Heart right ventricle (tissue), 16 donors: ENCODE measurements around the gene MUC3A. TPM values are rescaled to one million over a fixed set of nuclear protein-coding genes. Genes with fewer than 3 reads are reported as not detected.
"Not testable (repeated sequence)": the region's sequence is repeated elsewhere in the genome, so short reads cannot be mapped to it uniquely, and the experiment has no call there.

Experiments used
- ATAC-seq, 8 donors: fragments of 200-7000 bp; cut with Tn5 transposase; one replicate each; pipeline ENCODE4 v1.9.1; 2020; ENCODE audit warnings: mild to moderate bottlenecking in 8 of 8, moderate library complexity in 8 of 8, moderate number of reproducible peaks in 1 of 8
- DNase-seq, 2 donors: peaks; one replicate each; pipeline ENCODE4 v3.0.0-alpha.2; 2020
- H3K27ac ChIP-seq, 10 donors: fragments of 200-600 bp; sonication (generic) in 2 of 10; one replicate each; pipeline versions ENCODE4 v1.5.0 to v1.8.0; 2020 to 2022; ENCODE audit warnings: mild to moderate bottlenecking in 3 of 10
- H3K27me3 ChIP-seq, 7 donors: fragments of 200-600 bp; one replicate each; pipeline ENCODE4 v1.8.0; 2021 to 2022; ENCODE audit warnings: mild to moderate bottlenecking in 2 of 7
- H3K36me3 ChIP-seq, 9 donors: fragments of 200-600 bp; sonication (generic) in 1 of 9; one replicate each; pipeline versions ENCODE4 v1.5.0 to v1.8.0; 2020 to 2022; ENCODE audit warnings: mild to moderate bottlenecking in 2 of 9
- H3K4me1 ChIP-seq, 9 donors: fragments of 200-600 bp; sonication (generic) in 1 of 9; one replicate each; pipeline versions ENCODE4 v1.5.0 to v1.8.0; 2020 to 2022; ENCODE audit warnings: mild to moderate bottlenecking in 4 of 9
- H3K4me3 ChIP-seq, 10 donors: fragments of 200-600 bp; sonication (generic) in 2 of 10; one replicate each; pipeline versions ENCODE4 v1.5.0 to v1.8.0; 2020 to 2022; ENCODE audit warnings: mild to moderate bottlenecking in 7 of 10, moderate library complexity in 2 of 10
- H3K9me3 ChIP-seq, 11 donors: fragments of 200-600 bp in 10 of 11; sonication (generic) in 2 of 11; one replicate each; pipeline versions ENCODE4 v1.5.0 to v1.8.0; 2013 to 2022; ENCODE audit warnings: mild to moderate bottlenecking in 2 of 11, control low read depth in 1 of 11, moderate library complexity in 1 of 11
- WGBS, 2 donors: extraction: QIAGEN DNeasy Blood & Tissue Kit; methylation state at CpG; one replicate each; pipeline ENCODE4 v1.1.7; 2013; ENCODE audit warnings: inconsistent platforms in 1 of 2; 5-methylcytosine and 5-hydroxymethylcytosine counted together
- intact Hi-C, 10 donors: fragments of 100-400 bp; cut with DNase I; formaldehyde crosslinking; loops; one replicate each; pipeline versions ENCODE4 v1.11.1 to v1.14.2; 2022
- polyA plus RNA-seq, 2 donors: library from polyadenylated mRNA; stranded (reverse); fragments of 200-250 nt; gene quantifications; one replicate each; pipeline ENCODE4 v1.2.3, GENCODE V29; 2013
- total RNA-seq, 10 donors: library from RNA; stranded (reverse); fragmentation: NEBNext Ultra II Directional in 3 of 10; extraction: Animal tissue kit (Norgen Biotek cat#: 25700) in 3 of 10; gene quantifications; one replicate each; pipeline versions ENCODE4 v1.2.1 to v1.2.4, GENCODE V29; 2021 to 2023
- TF ChIP-seq, protein P1 (sequence below), 9 donors: fragments of 200-600 bp; sonication (generic) in 2 of 9; IDR thresholded peaks; one replicate each; pipeline versions ENCODE4 v1.5.0 to v1.8.0; 2021 to 2022; ENCODE audit warnings: antibody characterized with exemption in 9 of 9, mild to moderate bottlenecking in 5 of 9, moderate library complexity in 1 of 9
- donor health status: Arrhythmogenic right ventricular cardiomyopathy.
- donor health status: ischemic (EF 13 %, LVEDD 7.1; RV severe dilation, severe dysfunction).
- donor health status: healthy with polysubstance abuse.
- donor health status: DM: no; HTN: yes; CAD: no.
- donor health status: DM: no; HTN: no; CAD: no.
- donor health status: ischemic (EF 25% LVEDD 6.9; RV normal size, moderate dysfunction).
- donor health status: ischemic (EF 25% LVEDD 5.7; RV mildly dilated, moderate dysfunction).
- donor health status: healthy.
- donor health status: DM: yes; HTN: yes; CAD: no.
- donor health status: Ischemic cardiomyopathy.
- donor health status: ischemic (EF 35%, LVEDD 5.7; RV mildly dilated, moderate dysfunction).
- donor health status: nonischemic (EF 11% LVEDD 7.7; RV severe dilation, severe dysfunction).
- donor health status: DM: yes; HTN: yes; CAD: no.
- donor health status: PGD.
- donor health status: ischemic (EF 29% LVEDD 5.4; RV normal size, mild dysfunction).
- donor health status: nonischemic (EF 23%, LVEDD 6.1; RV moderate dilation, normal function).

MUC3A gene
- total and polyA plus RNA-seq, 12 donors, result 0.23 to 3.5 (median 0.75) TPM

DNA sequence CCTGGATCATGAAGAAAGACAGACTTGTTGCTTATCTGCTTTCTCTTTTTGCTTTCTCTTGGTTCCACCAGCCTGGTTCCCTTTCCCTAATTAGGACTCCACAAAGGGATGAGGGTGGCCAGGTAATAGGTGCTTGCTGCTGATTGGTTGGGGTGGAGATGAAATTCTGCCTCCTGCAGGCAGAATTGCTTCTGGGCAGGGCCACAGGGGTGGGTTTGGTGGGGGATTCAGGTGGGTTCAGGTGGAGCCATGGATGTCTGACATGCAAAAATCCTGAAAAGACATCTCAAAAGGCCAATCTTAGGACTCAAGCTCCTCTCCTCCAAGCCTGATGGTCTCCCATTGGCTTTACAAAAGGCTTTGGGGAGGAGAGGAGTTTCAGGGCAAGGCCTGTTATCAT lies 28.3 kb upstream of the MUC3A start:
- Histone ChIP-seq H3K4me3 (no peak overlapping the region), H3K9me3 (no peaks in the 10 kb centered on the region), H3K27ac (no peak overlapping the region), H3K4me1 (peaks cover 0 to 4% (median 0%) of the 10 kb centered on the region in 9 donors), H3K27me3 (peaks cover 0 to 18% (median 9%) of the 10 kb centered on the region in 7 donors), H3K36me3 (no peaks in the 10 kb centered on the region)
- intact Hi-C loops, result no loop called here
- ATAC-seq (no peak), DNase-seq (no peak)
- TF ChIP-seq, protein P1, sequence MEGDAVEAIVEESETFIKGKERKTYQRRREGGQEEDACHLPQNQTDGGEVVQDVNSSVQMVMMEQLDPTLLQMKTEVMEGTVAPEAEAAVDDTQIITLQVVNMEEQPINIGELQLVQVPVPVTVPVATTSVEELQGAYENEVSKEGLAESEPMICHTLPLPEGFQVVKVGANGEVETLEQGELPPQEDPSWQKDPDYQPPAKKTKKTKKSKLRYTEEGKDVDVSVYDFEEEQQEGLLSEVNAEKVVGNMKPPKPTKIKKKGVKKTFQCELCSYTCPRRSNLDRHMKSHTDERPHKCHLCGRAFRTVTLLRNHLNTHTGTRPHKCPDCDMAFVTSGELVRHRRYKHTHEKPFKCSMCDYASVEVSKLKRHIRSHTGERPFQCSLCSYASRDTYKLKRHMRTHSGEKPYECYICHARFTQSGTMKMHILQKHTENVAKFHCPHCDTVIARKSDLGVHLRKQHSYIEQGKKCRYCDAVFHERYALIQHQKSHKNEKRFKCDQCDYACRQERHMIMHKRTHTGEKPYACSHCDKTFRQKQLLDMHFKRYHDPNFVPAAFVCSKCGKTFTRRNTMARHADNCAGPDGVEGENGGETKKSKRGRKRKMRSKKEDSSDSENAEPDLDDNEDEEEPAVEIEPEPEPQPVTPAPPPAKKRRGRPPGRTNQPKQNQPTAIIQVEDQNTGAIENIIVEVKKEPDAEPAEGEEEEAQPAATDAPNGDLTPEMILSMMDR (IDR thresholded peaks at IDR 0.05), result no peak

DNA sequence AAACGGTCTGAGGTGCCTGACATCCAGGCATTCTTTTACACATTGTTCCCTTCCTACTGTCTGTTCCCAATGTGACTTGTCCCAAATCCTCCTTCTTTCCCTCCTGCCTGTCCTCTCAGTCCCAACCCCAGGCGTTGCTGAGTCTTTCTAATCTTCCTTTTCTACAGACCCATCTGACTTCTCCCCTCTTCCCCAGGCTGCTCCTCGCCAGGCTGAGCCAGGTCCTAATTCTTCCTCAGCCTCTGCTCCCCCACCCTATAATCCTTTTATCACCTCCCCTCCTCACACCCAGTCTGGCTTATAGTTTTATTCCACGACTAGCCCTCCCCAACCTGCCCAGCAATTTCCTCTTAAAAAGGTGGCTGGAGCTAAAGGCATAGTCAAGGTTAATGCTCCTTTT lies 25.7 kb upstream of the MUC3A start:
- H3K27me3 ChIP-seq, H3K9me3 ChIP-seq, H3K4me1 ChIP-seq, intact Hi-C loops, H3K36me3 ChIP-seq, H3K4me3 ChIP-seq, ATAC-seq, H3K27ac ChIP-seq, DNase-seq: not testable (repeated sequence)
- 38 to 43% methylated on average over 4 of the region's 4 CpGs for WGBS, 2 donors

DNA sequence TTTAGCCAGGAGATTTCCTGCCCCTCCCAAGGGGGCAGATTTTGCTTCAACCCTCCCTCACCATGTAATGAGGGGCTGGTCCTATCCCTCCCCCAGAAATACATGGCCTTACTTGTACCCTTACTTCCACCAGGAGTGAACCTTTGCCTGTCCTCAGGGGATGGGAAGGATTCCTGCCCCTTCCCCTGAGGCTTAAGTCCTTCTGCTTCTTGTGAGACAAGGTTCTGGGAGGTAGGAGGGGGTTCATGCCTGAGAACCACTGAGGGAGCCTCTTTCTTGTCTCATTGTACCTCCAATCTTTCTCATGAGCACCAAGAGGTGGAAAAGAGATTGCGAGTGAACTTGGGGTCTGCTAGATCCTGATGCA lies 19.5 kb upstream of the MUC3A start:
- no peaks in the 10 kb centered on the region for H3K36me3 ChIP-seq
- H3K27me3 ChIP-seq, result peaks cover 0 to 13% (median 3%) of the 10 kb centered on the region in 7 donors
- H3K27ac ChIP-seq, result no peak overlapping the region
- 80 to 91% methylated on average over 1 of the region's 1 CpG for whole genome bisulfite sequencing, 2 donors
- intact Hi-C loops, result no loop called here
- TF ChIP-seq, protein P1 (IDR thresholded peaks at IDR 0.05), result no peak
- H3K4me1 ChIP-seq, result no peaks in the 10 kb centered on the region
- H3K9me3 ChIP-seq, result peaks cover 0 to 15% (median 3%) of the 10 kb centered on the region in 11 donors
- no peak for ATAC-seq
- H3K4me3 ChIP-seq, result no peak overlapping the region
- no peak for DNase-seq

DNA sequence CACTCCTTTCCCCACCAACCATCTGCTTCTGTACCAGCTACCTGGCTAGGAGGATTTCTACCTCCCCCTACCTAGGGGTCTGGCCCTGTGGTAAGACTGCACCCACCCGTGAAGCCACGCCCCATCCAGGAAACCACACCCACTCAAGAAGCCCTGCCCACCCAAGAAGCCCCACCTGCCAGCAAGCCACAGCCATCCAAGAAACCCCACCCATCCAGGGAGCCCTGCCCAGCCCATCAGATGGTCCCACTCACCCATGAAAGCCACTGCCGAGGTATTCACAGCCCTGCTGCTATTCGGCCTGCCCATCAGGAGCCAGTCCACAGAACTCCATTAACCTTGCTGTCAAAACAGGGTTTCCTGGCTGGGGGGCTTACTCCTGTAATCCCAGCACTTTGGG lies 15.6 kb upstream of the MUC3A start:
- ATAC-seq, result no peak
- no peaks in the 10 kb centered on the region for H3K36me3 ChIP-seq
- peaks cover 0 to 15% (median 3%) of the 10 kb centered on the region in 11 donors for H3K9me3 ChIP-seq
- 52 to 60% methylated on average over 4 of the region's 4 CpGs for WGBS, 2 donors
- no peaks in the 10 kb centered on the region for H3K4me1 ChIP-seq
- H3K27me3 ChIP-seq, result peaks cover 0 to 11% (median 3%) of the 10 kb centered on the region in 7 donors
- no peak overlapping the region for H3K4me3 ChIP-seq
- H3K27ac ChIP-seq, result no peak overlapping the region
- intact Hi-C loops, result no loop called here
- TF ChIP-seq, protein P1 (IDR thresholded peaks at IDR 0.05), result no peak
- DNase-seq, result no peak

DNA sequence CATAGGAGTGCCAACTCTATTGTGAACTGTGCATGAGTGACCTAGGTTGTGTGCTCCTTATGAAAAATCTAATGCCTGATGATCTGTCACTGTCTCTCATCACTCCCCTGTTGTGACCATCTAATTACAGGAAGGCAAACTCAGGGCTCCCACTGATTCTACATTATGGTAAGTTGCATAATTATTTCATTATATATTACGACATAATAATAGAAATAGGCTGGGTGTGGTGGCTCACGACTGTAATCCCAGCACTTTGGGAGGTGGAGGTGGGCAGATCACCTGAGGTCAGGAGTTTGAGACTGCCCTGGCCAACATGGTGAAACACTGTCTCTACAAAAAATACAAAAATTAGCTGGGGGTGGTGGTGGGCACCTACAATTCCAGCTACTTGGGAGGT lies 14.0 kb upstream of the MUC3A start:
- 71 to 79% methylated on average over 2 of the region's 2 CpGs for WGBS, 2 donors
- H3K36me3 ChIP-seq, intact Hi-C loops, H3K4me3 ChIP-seq, H3K27me3 ChIP-seq, H3K27ac ChIP-seq, H3K4me1 ChIP-seq, ATAC-seq, DNase-seq: not testable (repeated sequence)
- H3K9me3 ChIP-seq, result peaks cover 0 to 28% (median 9%) of the 10 kb centered on the region in 11 donors

DNA sequence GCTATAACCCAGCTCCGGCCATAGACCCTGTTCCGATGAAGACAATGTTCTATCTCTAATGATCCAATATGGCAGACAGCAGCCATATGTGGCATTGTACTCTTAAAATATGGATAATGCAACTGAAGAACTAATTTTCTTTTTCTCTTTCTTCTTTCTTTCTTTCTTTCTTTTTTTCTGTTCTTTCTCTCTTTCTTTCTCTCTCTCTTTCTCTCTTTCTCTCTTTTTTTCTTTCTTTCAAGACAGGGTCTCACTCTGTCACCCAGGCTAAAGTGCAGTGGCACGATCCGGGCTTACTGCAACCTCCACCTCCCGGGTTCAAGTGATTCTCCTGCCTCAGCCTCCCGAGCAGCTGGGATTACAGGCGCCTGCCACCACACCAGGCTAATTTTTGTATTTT lies 13.2 kb upstream of the MUC3A start:
- DNase-seq, H3K4me1 ChIP-seq, intact Hi-C loops, ATAC-seq, H3K27ac ChIP-seq, H3K27me3 ChIP-seq, H3K36me3 ChIP-seq, H3K4me3 ChIP-seq: not testable (repeated sequence)
- WGBS, 2 donors, result 87 to 93% methylated on average over 7 of the region's 7 CpGs
- H3K9me3 ChIP-seq, result peaks cover 0 to 33% (median 9%) of the 10 kb centered on the region in 11 donors
